Vagina (tissue), 2 donors: ENCODE measurements around the gene GUCD1.

ENCODE experiments used
- POLR2A ChIP-seq, 2 donors: fragments of 450-650 bp; IDR thresholded peaks; one replicate each; pipeline ENCODE4 v1.6.1; 2017; ENCODE audit warnings: antibody characterized with exemption in 2 of 2, mild to moderate bottlenecking in 2 of 2, moderate library complexity in 2 of 2
- TF ChIP-seq, protein P1 (sequence below), 3 experiments: fragments of 450-650 bp in 2 of 3; fragments of 200-600 bp in 1 of 3; sonication (generic) in 1 of 3; IDR thresholded peaks; one replicate each; pipeline ENCODE4 v1.5.1; 2017 to 2019; ENCODE audit warnings: antibody characterized with exemption in 3 of 3, mild to moderate bottlenecking in 2 of 3, moderate library complexity in 2 of 3

DNA sequence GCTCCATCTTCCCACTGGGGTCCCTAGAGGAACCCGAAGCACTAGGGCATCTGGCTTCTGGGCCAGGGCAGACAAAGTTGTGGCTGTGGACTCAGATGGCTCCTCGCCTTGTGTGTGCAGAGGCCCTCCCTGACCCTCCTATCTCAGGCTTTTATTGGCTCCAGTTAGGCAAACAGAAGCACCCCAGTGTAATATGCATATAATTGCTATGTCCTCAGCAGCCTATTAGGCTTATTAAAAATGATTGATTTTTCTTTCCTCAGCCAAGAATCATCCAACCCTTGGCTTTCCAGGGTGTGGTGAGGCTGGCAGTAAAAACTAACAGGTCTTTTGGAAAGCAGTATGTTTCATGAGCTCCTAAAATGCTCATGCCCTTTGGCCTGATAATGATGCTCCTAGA is 37.5 kb downstream of the GUCD1 start:
- TF ChIP-seq, protein P1, sequence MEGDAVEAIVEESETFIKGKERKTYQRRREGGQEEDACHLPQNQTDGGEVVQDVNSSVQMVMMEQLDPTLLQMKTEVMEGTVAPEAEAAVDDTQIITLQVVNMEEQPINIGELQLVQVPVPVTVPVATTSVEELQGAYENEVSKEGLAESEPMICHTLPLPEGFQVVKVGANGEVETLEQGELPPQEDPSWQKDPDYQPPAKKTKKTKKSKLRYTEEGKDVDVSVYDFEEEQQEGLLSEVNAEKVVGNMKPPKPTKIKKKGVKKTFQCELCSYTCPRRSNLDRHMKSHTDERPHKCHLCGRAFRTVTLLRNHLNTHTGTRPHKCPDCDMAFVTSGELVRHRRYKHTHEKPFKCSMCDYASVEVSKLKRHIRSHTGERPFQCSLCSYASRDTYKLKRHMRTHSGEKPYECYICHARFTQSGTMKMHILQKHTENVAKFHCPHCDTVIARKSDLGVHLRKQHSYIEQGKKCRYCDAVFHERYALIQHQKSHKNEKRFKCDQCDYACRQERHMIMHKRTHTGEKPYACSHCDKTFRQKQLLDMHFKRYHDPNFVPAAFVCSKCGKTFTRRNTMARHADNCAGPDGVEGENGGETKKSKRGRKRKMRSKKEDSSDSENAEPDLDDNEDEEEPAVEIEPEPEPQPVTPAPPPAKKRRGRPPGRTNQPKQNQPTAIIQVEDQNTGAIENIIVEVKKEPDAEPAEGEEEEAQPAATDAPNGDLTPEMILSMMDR (IDR thresholded peaks at IDR 0.05): no peak
- no peak for TF ChIP-seq POLR2A (IDR thresholded peaks at IDR 0.05)
